Osteoblast (primary cell): Measurements from ENCODE around the gene FAM209B. TPM values are rescaled to one million over a fixed set of nuclear protein-coding genes. Genes with fewer than 3 reads are reported as not detected.

Experiments used
- DNase-seq: peaks from one replicate; pipeline ENCODE4 v3.0.0; 2011; ENCODE audit warnings: low spot score, mixed read lengths; ENCODE audit not compliant: insufficient read length; ENCODE audit errors: missing footprints
- H2AFZ ChIP-seq: 2 replicates; pipeline ENCODE4 v1.6.0; 2011; ENCODE audit warnings: mild to moderate bottlenecking, low read length
- H3K27ac ChIP-seq: 2 replicates; pipeline ENCODE4 v1.5.1; 2011; ENCODE audit warnings: mild to moderate bottlenecking, low read depth, low read length, moderate library complexity
- H3K27me3 ChIP-seq: 2 replicates; pipeline ENCODE4 v1.6.0; 2012; ENCODE audit warnings: mild to moderate bottlenecking, control low read depth, inconsistent platforms, low read length, moderate library complexity; ENCODE audit not compliant: insufficient read depth
- H3K36me3 ChIP-seq: 2 replicates; pipeline ENCODE4 v1.5.1; 2011; ENCODE audit warnings: mild to moderate bottlenecking, low read length, control low read depth, moderate library complexity; ENCODE audit not compliant: insufficient read depth
- H3K4me1 ChIP-seq: 2 replicates; pipeline ENCODE4 v1.5.1; 2011; ENCODE audit warnings: mild to moderate bottlenecking, low read length, control low read depth, moderate library complexity; ENCODE audit not compliant: insufficient read depth
- H3K4me2 ChIP-seq: 2 replicates; pipeline ENCODE4 v1.6.0; 2011; ENCODE audit warnings: mild to moderate bottlenecking, low read length; ENCODE audit not compliant: insufficient read depth
- H3K4me3 ChIP-seq: fragments of 200-600 bp; sonication (generic); 3 replicates; pipeline ENCODE4 v1.5.1; 2012; ENCODE audit warnings: mild to moderate bottlenecking, low read length, inconsistent platforms; ENCODE audit not compliant: insufficient read depth
- H3K79me2 ChIP-seq: 2 replicates; pipeline ENCODE4 v1.6.0; 2012; ENCODE audit warnings: mild to moderate bottlenecking, low read length, control low read depth, inconsistent platforms; ENCODE audit not compliant: insufficient read depth
- H3K9me3 ChIP-seq: 2 replicates; pipeline ENCODE4 v1.5.1; 2011; ENCODE audit warnings: low read depth, low read length, control low read depth
- H4K20me1 ChIP-seq: 2 replicates; pipeline ENCODE4 v1.6.0; 2012; ENCODE audit warnings: mild to moderate bottlenecking, low read length, control low read depth; ENCODE audit not compliant: insufficient read depth
- total RNA-seq: library from RNA; depleted of rRNA; stranded (reverse); fragments of >200 nt; gene quantifications from 2 replicates; pipeline ENCODE4 v1.2.3, GENCODE V29; 2012
- TF ChIP-seq, protein P1 (sequence below): IDR thresholded peaks from 2 replicates; pipeline ENCODE4 v1.5.1; 2011; ENCODE audit warnings: mild to moderate bottlenecking, low read depth, low read length, moderate library complexity; ENCODE audit errors: extremely low read depth

FAM209B gene
- total RNA-seq, 1 donor = 0.36 TPM

DNA sequence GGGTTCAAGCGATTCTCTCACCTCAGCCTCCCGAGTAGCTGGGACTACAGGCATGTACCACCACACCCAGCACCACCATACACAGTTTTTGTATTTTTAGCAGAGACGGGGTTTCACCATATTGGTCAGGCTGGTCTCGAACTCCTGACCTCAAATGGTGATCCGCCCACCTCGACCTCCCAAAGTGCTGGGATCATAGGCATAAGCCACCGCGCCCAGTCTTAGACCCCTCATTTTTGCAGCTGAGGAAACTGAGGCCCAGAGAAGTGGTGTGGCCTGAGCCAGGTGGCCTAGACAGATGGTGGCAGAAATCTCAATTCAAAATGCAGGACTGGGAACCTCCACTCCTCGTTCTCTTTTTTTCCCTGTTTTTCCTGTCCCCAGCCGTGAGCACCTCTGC, 21.1 kb upstream of the FAM209B start:
- H3K4me3 ChIP-seq = no peak overlapping the region
- H3K27me3 ChIP-seq = no peaks in the 10 kb centered on the region
- no peaks in the 10 kb centered on the region for H3K9me3 ChIP-seq
- TF ChIP-seq, protein P1, sequence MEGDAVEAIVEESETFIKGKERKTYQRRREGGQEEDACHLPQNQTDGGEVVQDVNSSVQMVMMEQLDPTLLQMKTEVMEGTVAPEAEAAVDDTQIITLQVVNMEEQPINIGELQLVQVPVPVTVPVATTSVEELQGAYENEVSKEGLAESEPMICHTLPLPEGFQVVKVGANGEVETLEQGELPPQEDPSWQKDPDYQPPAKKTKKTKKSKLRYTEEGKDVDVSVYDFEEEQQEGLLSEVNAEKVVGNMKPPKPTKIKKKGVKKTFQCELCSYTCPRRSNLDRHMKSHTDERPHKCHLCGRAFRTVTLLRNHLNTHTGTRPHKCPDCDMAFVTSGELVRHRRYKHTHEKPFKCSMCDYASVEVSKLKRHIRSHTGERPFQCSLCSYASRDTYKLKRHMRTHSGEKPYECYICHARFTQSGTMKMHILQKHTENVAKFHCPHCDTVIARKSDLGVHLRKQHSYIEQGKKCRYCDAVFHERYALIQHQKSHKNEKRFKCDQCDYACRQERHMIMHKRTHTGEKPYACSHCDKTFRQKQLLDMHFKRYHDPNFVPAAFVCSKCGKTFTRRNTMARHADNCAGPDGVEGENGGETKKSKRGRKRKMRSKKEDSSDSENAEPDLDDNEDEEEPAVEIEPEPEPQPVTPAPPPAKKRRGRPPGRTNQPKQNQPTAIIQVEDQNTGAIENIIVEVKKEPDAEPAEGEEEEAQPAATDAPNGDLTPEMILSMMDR = no peak
- no peaks in the 10 kb centered on the region for H3K4me1 ChIP-seq
- H3K4me2 ChIP-seq = no peak overlapping the region
- no peak overlapping the region for H3K27ac ChIP-seq
- H3K36me3 ChIP-seq = peaks cover 7% of the 10 kb centered on the region
- no peak overlapping the region for H2AFZ ChIP-seq
- H3K79me2 ChIP-seq = peaks cover 8% of the 10 kb centered on the region
- H4K20me1 ChIP-seq = peaks cover 8% of the 10 kb centered on the region
- no peak for DNase-seq

DNA sequence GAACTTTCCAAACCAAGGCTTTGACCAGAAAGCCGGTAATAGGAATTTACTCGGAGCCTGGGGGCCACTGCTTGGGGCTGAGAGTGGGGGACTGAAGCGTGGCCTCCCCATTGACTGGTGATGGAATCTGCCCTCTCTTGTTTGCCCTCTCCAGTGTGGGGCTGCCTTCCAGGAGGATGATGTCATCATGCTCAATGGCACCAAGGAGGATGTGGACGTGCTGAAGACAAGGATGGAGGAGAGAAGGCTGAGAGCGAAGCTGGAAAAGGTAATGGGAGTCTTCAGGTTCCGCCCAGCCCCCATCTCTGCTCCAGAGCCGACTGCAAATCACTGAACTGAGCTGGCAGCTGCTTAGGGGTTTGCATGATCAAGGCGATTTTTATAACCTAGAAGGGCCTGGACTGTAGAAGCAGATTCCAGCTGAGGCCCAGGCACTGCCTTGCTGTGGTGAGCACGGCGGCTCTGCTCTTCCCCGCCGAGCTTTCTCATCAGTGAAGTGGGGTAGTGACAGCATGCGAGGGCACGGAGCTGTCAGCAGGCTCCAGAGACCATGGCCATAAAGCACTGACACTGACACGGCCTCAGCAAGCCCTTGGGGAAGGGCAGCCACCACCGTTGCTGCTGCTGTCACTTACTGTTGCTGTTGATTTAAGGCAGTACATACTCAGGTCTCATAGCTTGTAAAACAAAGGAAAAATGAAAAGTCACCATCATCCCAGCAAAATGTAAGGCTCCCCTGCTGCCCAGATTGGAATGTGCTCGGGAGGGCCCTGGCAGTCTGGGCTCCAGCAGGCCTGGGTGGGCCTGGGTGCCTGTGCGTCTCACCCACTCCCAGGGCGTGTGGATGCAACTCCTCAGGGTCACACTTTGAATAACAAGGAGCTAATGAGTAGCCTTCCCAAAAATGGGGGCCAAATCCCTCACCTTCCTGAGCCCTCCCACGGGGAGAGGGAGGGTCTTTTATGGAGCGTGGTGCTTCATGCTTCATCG, 19.6 kb upstream of the FAM209B start:
- no peaks in the 10 kb centered on the region for H3K79me2 ChIP-seq
- no peak overlapping the region for H3K27ac ChIP-seq
- peaks cover 4% of the 10 kb centered on the region for H4K20me1 ChIP-seq
- no peaks in the 10 kb centered on the region for H3K4me1 ChIP-seq
- H3K36me3 ChIP-seq = peaks cover 17% of the 10 kb centered on the region
- no peaks in the 10 kb centered on the region for H3K27me3 ChIP-seq
- no peak for DNase-seq
- no peaks in the 10 kb centered on the region for H3K9me3 ChIP-seq
- H2AFZ ChIP-seq = no peak overlapping the region
- TF ChIP-seq, protein P1 = no peak
- no peak overlapping the region for H3K4me2 ChIP-seq
- H3K4me3 ChIP-seq = no peak overlapping the region

DNA sequence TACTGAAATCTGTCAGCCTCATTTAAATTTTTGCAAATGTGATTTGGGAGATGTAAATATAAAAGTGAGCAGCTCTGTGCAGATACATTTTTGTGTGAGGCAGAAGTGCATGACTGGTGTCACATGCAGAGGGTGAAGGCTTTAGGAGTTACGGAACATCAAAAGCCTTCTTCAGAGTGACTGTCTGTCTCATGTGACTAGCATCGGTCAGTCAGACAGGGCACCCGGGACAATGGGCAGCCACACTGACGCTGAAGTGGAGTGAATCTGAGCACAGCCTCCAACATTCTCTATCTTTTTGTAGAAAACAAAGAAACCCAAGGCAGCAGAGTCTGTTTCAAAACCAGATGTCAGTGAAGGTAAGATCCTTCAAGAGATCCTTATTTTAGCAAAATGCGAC, 16.4 kb upstream of the FAM209B start:
- H4K20me1 ChIP-seq = no peaks in the 10 kb centered on the region
- no peak for DNase-seq
- H3K27ac ChIP-seq = no peak overlapping the region
- H2AFZ ChIP-seq = no peak overlapping the region
- no peaks in the 10 kb centered on the region for H3K79me2 ChIP-seq
- H3K27me3 ChIP-seq = no peaks in the 10 kb centered on the region
- no peak overlapping the region for H3K4me3 ChIP-seq
- no peaks in the 10 kb centered on the region for H3K4me1 ChIP-seq
- TF ChIP-seq, protein P1 = no peak
- peaks cover 39% of the 10 kb centered on the region for H3K36me3 ChIP-seq
- H3K4me2 ChIP-seq = no peak overlapping the region
- peaks cover 6% of the 10 kb centered on the region for H3K9me3 ChIP-seq

DNA sequence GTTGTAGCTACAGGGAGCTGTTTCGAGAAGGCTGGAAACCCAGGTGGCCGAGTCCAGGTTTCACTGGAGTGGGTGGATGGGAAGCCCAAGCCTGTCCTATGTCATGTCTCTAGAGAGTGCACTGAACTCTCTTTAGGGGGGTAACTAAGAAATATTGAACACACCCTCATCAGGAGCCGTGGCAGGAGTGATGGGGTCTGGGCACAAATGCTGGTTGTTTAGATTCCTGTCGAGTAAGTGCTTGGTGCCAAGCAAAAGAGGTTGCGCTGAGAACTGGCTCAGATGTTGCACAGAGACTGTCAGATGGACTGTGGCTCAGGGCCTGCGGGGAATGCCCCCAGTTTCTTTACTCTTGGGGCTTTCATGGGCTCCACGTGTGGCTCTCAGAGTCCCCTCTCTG, 15.8 kb upstream of the FAM209B start:
- no peaks in the 10 kb centered on the region for H3K4me1 ChIP-seq
- H4K20me1 ChIP-seq = no peaks in the 10 kb centered on the region
- no peak overlapping the region for H2AFZ ChIP-seq
- TF ChIP-seq, protein P1 = no peak
- H3K36me3 ChIP-seq = peaks cover 39% of the 10 kb centered on the region
- H3K27ac ChIP-seq = no peak overlapping the region
- H3K79me2 ChIP-seq = no peaks in the 10 kb centered on the region
- no peaks in the 10 kb centered on the region for H3K27me3 ChIP-seq
- no peak overlapping the region for H3K4me3 ChIP-seq
- DNase-seq = no peak
- H3K9me3 ChIP-seq = peaks cover 6% of the 10 kb centered on the region
- H3K4me2 ChIP-seq = no peak overlapping the region
